Camera-type eye (tissue), 1 donor: ENCODE measurements around the gene ARFRP1. TPM values are rescaled to one million over a fixed set of nuclear protein-coding genes. Genes with fewer than 3 reads are reported as not detected.

ENCODE experiments used
- total RNA-seq: library from RNA; depleted of rRNA; stranded (reverse); fragments of >200 nt; gene quantifications from one replicate; pipeline ENCODE4 v1.2.3, GENCODE V29; 2014

Gene ARFRP1, protein sequence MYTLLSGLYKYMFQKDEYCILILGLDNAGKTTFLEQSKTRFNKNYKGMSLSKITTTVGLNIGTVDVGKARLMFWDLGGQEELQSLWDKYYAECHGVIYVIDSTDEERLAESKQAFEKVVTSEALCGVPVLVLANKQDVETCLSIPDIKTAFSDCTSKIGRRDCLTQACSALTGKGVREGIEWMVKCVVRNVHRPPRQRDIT
- 39.7 TPM for total RNA-seq

DNA sequence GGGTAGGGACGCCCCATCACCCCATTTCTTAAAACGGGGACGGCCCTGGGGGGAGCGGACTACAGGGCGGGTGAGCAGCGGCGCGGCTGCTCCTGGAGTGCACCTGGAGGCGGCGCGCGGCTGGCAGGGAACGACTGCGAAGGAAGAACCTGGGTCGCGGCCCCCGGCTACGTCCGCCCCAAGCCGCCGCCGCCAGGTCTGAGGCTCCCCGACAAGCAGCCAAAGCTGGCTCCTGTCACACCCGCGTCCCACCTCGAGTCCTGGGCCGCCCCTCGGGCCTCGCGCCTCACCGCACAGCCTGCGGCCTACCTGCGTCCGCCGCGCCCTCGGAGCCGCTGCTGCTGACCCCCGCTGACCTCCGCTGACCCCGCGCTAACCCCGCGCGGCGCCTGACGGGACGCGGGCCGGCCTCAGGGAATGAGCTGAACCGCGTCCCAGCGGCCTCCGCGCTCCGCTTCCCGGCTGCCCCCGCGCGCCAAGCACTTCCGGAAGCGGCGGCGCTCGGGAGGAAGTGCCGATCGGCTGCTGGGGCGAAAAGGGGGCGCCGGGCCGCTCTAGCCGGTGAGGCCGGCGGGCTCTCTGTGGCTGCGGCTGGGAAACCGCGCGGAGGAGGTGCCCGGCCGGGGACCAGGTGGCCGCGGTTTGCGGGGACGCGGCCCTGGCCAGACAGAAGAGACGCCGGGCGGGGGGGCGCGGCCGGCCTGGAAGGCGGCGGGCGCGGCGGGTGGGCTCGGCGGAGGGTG, at the start of gene ARFRP1, which contains the start of gene ZGPAT:
Gene ARFRP1, minus strand, starts transcription at position 419 of the 743 bp plus-strand sequence. CDS start 885 bp downstream, outside the sequence.
Gene ZGPAT, plus strand, starts transcription at position 482 of the 743 bp plus-strand sequence. CDS start 542 bp downstream, outside the sequence.

DNA sequence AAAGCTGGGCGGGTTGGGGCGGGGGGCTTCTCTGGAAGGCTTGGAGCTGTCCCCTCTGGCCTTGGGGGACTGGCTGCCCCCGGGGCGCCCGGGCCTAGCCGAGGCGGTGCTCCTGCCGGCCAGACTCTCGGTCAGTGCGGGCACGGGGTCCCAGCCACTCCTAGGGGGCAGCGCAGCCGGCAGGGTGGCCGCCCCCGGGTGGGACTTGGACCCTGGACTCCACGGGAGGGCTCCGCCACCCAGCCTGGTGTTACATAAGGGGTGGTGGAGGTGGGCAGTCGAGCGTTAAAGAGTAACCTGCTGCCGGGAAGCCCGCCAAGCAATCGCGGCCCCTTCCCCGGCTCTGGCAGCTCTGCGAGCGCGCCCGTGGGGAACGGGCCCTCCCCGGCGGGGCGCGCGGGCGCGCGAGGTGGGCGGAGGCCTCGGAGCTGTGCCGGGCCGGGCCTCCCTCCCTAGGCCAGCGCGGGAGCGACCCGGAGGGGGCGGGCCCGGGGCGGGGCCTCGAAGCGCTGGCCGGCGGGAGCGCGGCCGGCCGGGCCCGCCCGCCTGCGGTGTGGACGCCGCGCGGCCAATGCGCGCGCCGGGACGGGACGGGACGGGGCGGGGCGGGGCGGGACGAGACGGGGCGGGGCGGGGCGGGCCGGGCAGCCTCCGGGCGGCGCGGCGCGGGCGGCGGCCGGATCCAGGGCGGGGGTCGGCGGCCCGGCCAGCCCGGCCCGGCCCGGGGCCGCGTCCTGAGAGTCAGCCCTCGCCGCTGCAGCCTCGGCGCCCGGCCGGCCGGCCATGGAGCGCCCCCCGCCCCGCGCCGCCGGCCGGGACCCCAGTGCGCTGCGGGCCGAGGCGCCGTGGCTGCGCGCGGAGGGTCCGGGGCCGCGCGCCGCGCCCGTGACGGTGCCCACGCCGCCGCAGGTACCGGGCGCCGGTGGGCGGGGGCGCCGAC, 31.6 kb upstream of the ARFRP1 start, which contains the start of gene SLC2A4RG:
Gene SLC2A4RG, plus strand, starts transcription at position 647 of the 940 bp plus-strand sequence. Its CDS starts 137 bp downstream, at position 784.

DNA sequence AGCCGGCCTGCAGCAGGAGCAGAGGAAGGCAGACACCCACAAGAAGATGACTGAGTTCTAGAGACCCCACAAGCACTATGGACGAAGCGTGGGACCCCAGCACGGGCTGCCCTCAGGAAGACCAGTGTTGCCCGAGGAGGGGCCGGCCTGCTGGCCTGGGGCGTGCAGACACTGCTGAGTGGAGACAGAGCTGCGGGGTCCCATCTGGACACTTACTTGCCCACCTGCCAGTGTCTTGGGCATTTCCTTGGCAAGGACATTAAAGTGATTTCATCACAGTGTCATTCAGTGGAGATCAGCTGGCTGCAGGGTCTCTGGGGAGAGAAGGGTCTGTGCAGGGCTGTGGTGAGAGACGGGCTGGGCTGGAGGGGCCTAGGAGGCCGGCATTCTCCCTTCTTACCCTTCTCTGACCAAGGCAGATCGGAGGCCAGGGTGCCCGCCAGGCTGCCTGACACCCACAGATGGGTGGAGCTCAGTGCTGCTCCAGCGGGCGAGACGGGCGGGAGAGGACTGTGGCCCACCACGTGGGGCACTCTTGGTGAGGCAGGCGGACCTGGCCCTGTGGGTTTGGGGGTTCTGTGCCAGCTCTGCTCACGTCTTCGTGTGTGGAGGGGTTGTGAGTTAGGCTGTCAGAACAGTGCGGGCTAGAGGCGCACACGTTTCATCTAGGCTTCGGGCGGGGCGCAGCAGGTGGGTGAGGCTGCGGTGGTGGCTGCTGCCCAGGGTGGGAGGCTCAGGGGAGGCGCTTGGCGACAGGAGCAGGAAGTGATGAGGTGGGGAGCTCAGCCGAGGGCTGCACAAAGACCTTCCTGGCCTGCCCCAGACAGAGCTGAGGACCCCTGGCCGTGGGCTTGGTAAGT, 28.3 kb upstream of the ARFRP1 start, which contains the start of gene LIME1:
Gene LIME1, plus strand, starts transcription at position 806 of the 860 bp plus-strand sequence. CDS start 886 bp downstream, outside the sequence.

DNA sequence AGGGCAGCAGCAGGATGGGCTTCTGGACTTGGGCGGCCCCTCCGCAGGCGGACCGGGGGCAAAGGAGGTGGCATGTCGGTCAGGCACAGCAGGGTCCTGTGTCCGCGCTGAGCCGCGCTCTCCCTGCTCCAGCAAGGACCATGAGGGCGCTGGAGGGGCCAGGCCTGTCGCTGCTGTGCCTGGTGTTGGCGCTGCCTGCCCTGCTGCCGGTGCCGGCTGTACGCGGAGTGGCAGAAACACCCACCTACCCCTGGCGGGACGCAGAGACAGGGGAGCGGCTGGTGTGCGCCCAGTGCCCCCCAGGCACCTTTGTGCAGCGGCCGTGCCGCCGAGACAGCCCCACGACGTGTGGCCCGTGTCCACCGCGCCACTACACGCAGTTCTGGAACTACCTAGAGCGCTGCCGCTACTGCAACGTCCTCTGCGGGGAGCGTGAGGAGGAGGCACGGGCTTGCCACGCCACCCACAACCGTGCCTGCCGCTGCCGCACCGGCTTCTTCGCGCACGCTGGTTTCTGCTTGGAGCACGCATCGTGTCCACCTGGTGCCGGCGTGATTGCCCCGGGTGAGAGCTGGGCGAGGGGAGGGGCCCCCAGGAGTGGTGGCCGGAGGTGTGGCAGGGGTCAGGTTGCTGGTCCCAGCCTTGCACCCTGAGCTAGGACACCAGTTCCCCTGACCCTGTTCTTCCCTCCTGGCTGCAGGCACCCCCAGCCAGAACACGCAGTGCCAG, 11.0 kb downstream of the ARFRP1 start, which contains the start of gene TNFRSF6B:
Gene TNFRSF6B, plus strand, starts transcription at position 25 of the 729 bp plus-strand sequence. Its CDS starts 116 bp downstream, at position 141.

DNA sequence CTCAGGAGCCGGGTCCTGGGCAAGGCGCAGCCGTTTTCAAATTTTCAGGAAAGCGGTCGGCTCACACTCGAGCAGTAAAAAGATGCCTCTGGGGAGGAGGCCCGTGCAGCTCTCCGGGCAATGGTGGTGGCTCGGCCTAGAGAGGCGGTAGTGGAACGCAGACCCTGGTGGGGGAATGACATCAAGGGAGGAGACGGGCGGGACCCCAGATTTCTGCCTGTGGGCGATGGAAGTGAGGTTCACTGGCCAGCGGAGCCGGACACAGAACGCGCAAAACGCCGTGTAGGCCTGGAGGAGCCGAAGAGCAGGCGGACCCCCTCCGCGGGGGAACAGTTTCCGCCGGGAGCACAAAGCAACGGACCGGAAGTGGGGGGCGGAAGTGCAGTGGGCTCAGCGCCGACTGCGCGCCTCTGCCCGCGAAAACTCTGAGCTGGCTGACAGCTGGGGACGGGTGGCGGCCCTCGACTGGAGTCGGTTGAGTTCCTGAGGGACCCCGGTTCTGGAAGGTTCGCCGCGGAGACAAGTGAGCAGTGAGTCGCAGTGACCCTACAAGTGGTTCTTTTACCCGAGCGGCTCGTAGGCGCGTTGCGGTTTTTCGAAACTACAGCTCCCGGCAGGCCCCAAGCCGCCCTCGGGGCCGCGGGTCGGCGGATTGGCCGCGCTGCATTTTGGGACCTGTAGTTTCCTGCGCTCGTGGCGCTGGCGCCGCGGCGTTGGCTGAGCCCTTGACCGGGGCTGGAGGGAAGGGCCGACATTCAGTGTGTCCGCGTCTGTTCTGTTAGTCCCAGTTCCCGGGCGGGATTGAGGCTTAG, 49.6 kb downstream of the ARFRP1 start, which contains the start of gene RTEL1:
Gene RTEL1, plus strand, starts transcription at position 376 of the 812 bp plus-strand sequence. CDS start 1,091 bp downstream, outside the sequence.

DNA sequence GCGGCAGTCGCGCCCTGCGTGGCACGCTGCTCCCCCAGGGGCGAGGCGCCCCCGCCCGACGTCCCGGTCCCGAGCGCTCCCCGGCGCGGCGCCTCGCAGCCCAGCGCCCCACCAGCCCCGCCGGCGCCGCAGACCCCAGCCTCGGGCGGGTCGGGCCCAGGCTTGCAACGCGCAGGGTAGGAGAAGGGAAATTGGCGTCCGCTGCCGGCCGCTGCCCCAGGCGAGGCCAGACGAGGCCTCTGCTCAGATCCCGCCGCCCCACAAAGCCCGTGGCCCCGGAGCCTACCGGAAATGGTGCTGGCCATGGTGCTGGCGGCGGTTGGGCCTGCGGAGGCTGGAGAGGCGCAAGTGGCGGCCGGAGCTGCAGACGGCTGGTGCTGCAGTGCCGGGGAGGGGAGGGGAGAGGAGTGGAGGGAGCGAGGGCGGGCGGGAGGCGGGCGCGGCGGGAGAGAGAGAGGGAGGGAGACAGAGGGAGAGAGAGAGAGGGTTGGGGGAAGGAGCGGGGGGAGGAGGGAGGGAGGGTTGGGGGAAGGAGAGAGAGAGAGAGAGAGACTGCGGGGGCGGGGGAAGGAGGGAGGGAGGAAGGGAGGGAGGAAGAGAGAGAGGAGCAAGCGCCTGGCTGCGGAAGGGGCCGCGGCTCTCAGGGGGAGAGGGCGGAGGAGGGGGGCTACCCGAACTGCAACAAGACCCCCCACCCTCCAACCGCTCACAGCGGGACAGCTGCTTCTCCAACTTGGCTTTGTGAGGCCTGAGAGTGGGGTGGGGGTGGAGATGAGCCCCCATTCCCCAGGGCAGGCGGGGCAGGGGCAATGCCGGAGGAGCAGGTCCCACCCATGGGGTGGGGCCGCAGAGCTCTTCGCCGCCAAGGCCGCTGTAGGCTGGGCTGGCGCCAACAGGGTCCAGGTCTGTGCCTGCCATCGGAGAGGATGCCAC, 54.5 kb downstream of the ARFRP1 start, which contains the start of gene STMN3:
Gene STMN3, minus strand, starts transcription at position 384 of the 933 bp plus-strand sequence. Its CDS starts 79 bp downstream, at position 305.

Other genes with a start within 250 kb of the ARFRP1 start
- gene KCNQ2, start 235.3 kb downstream of the ARFRP1 start, total RNA-seq: 31.6 TPM
- 87.6 TPM for gene EEF1A2, start 208.9 kb downstream of the ARFRP1 start, total RNA-seq
- 104 TPM for gene PPDPF, start 187.2 kb downstream of the ARFRP1 start, total RNA-seq
- gene PTK6, start 170.6 kb downstream of the ARFRP1 start, total RNA-seq: 1.3 TPM
- gene SRMS, start 160.2 kb downstream of the ARFRP1 start, total RNA-seq: not detected
- 1.0 TPM for gene FNDC11, start 153.8 kb downstream of the ARFRP1 start, total RNA-seq
- gene HELZ2, start 133.7 kb downstream of the ARFRP1 start, total RNA-seq: 25.6 TPM
- gene GMEB2, start 80.9 kb downstream of the ARFRP1 start, total RNA-seq: 10.9 TPM
- gene STMN3, start 54.6 kb downstream of the ARFRP1 start, total RNA-seq: 51.6 TPM
- gene RTEL1, start 49.7 kb downstream of the ARFRP1 start, total RNA-seq: 51.3 TPM
- 5.4 TPM for gene TNFRSF6B, start 11.3 kb downstream of the ARFRP1 start, total RNA-seq
- gene ZGPAT, start 63 bp upstream of the ARFRP1 start, total RNA-seq: 31.1 TPM
- 16.5 TPM for gene LIME1, start 28.7 kb upstream of the ARFRP1 start, total RNA-seq
- gene SLC2A4RG, start 31.8 kb upstream of the ARFRP1 start, total RNA-seq: 32.0 TPM
- gene ZBTB46, start 123.3 kb upstream of the ARFRP1 start, total RNA-seq: 12.1 TPM
- not detected for gene ABHD16B, start 153.5 kb upstream of the ARFRP1 start, total RNA-seq
- 69.2 TPM for gene TPD52L2, start 157.3 kb upstream of the ARFRP1 start, total RNA-seq
- 55.5 TPM for gene DNAJC5, start 187.2 kb upstream of the ARFRP1 start, total RNA-seq
- gene UCKL1, start 248.4 kb upstream of the ARFRP1 start, total RNA-seq: 44.6 TPM